GM19240 (cell line): ENCODE measurements around the gene MBTD1.
"Not testable (repeated sequence)": the region's sequence is repeated elsewhere in the genome, so short reads cannot be mapped to it uniquely, and the experiment has no call there.

Experiments
- DNase-seq: peaks from one replicate; pipeline ENCODE4 v3.0.0; 2011; ENCODE audit warnings: low spot score; ENCODE audit not compliant: insufficient read length

MBTD1 gene

GRCh38 chr17:51255673-51256072 lies 4.2 kb downstream of the MBTD1 start:
- no peak for DNase-seq

GRCh38 chr17:51251010-51251409 lies 8.8 kb downstream of the MBTD1 start:
- no peak for DNase-seq

GRCh38 chr17:51250314-51250840 lies 9.5 kb downstream of the MBTD1 start:
- DNase-seq = no peak

GRCh38 chr17:51245535-51245934 lies 14.3 kb downstream of the MBTD1 start:
- DNase-seq = no peak

GRCh38 chr17:51244041-51244440 lies 15.8 kb downstream of the MBTD1 start:
- DNase-seq = no peak

DNA sequence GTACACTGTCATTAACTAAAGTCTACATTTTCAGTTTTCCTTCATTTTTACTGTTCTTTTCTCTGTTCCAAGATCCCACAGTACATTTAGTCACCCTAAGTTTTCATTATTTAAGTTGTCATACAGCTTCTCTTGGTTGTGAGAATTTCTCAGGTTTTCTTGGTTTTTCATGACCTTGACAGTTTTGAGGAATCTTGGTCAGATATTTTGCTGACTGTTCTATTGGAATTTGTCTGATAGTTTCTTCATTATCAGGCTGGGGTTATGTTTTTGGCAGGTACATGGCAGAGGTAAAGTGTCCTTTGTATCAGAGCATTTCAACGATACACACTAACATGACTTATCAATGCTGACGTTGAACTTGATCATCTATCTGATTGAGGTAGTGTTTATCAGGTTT lies 19.6 kb downstream of the MBTD1 start:
- DNase-seq = no peak

DNA sequence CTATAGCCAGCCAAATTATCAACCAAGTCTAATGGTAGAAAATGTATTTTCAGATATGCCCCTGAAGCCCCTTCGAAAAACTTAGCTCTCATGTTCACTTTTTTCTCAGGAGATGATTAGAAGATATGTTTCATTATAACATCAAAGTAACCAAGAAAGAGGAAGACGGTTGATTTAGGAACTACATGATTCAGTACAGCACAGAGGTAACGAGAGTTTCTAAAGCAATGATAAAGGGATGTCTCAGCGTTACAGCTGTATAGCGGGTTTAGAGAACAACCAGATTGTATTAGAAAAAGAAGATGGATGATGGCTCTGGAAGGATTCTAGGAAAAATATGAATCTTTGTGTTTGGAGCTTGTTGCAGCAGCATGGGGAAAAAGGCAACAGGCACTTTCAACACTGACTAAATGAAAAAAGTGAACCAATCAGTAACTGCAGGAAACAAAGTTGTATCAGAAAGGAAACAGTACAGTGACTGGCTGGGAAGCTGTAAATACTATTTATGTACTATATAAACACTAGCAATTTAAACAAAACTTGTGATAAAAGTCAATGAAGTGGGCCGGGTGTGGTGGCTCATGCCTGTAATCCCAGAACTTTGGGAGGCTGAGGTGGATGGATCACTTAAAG lies 21.5 kb downstream of the MBTD1 start:
- no peak for DNase-seq

DNA sequence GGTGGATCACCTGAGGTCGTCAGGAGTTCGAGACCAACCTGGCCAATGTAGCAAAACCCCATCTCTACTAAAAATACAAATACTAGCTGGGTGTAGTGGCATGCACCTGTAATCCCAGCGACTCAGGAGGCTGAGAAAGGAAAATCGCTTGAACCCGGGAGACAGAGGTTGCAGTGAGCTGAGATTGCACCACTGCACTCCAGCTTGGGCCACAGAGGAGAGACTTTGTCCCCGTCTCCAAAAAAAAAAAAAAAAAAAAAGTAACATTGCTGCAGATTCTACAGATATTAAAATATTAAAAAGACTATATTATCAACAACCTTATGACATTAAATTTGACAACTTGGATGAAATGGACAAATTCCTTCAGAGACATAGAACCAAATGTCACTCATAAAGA lies 25.7 kb downstream of the MBTD1 start:
- no peak for DNase-seq

DNA sequence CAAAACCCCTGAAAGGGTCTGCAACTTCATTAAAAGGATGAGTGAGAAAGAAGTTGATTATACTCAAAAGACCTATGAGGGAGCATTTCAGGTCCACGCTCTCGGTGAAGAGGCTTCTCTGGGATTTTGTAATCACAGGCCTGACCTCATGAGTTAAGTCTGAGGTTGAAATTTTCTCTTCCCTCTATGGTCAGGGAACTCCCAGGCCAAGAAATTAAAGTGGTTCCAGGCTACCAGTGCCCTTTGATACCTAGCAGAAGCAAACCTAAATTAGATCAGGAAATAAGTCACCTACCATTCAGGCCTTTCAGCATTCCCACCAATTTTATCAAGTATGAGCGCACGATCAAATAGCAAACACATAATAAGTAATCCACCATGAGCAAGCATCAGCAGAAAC lies 27.9 kb downstream of the MBTD1 start:
- no peak for DNase-seq

DNA sequence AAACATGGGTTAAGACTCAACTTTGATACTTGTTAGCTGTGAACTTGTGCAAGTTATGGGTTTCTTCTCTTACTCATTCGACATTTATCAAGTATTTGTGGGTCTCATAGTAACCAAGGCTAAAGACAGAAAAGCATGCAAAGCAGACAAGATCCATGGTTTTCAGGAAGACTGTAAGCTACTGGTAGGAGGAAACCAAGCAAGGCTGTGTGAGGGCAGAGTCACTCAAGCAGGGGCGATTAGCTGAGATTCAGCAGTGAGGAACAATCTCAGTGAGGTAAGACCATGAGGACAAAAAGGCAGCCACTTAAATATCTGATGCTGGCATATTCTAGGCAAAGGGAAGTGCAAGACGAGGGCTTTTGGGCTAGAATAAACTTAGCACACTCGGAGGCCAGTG lies 29.5 kb downstream of the MBTD1 start:
- DNase-seq = no peak

GRCh38 chr17:51229889-51230288 lies 30.0 kb downstream of the MBTD1 start:
- DNase-seq = no peak

- DNase-seq = no peak
These were observed 31.7 kb downstream of the MBTD1 start for GRCh38 chr17:51228161-51228560.

DNA sequence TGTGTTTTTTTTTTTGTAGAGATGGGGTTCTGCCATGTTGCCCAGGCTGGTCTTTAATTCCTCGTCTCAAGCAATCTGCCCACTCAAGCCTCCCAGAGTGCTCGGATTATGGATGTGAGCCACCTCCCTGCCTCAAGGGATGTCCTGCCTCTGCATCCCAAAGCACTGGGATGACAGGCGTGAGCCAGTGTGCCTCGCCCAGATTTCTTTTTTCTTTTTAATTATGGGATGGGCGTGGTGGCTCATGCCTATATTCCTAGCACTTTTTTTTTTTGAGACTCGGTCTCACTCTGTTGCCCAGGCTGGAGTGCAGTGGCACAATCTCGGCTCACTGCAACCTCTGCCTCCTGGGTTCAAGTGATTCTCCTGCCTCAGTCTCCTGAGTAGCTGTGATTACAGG lies 34.3 kb downstream of the MBTD1 start:
- DNase-seq = not testable (repeated sequence)

DNA sequence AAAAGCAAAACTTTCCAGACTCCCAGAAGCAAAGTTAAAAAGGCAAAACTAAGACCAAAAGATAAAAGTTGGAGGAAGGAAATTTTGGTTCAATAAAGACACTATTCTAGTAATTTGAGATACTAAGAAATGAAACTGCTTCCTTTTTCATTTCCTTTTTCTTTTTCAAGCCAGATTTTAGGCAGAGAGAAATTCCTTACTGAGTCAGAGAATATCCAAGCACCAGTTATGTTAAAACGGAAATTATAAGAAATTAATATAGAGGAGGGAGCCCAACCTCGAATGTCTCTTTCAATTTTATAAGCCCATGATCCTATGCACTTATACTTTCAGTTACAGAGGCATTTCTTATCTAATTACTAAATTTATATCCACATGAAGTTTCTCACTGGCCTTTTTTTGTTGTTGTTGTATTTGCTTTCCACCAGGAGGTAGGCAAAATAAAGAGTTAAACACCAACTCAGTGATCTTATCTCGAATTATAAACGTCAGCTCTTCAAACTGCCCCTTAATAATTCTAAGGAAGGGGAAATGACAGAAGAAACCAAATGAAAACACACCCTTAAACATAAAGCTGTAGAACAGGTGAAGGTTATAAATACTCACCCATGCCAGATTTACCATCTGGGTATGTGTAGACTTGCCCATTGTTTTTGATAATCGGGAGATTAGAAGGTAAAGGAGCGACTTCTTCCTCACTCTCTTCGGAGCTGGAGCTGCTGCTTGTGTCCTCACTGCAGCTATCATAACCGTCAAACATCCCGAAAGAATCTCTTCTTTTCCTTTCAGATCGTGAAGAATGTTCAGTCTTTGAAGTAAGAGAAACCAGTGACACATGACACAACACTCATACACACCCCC lies 35.2 kb downstream of the MBTD1 start:
- no peak for DNase-seq

DNA sequence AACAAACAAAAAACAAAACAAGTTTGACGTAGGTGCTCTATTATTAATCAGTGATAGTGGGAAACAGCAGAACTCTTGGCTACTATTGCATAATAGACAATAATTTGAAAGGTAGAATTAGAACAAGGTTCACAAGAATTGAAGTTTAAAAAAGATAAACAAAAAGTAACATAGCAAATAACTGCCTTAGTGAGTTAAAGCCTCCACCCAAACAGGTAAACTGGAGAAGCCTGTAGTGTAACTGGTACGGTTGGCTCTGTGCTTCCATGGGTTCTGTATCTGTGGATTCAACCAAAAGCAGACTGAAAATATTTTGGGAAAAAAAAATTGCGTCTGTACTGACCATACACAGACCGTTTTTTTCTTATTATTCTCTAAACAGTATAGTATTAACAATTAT lies 38.5 kb downstream of the MBTD1 start:
- DNase-seq = no peak

DNA sequence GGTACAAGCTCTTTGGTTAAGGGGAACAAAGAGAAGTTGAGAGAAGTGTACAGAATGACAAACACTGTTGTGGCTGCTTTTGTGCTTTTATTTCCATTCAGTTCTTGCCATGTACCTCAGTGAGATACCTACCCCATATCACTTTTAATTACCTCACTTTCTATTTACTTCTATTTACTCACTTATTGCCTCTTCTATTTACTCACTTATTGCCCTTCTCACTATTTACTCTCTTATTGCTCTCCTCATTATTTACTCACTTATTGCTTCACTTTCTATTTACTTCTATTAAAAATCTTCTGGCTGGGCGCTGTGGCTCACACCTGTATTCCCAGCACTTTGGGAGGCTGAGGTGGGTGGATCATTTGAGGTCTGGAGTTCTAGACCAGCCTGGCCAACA lies 41.9 kb downstream of the MBTD1 start:
- DNase-seq = no peak

GRCh38 chr17:51214920-51215319 lies 44.9 kb downstream of the MBTD1 start:
- no peak for DNase-seq

- no peak for DNase-seq
These were observed 56.0 kb downstream of the MBTD1 start for GRCh38 chr17:51203838-51204237.

DNA sequence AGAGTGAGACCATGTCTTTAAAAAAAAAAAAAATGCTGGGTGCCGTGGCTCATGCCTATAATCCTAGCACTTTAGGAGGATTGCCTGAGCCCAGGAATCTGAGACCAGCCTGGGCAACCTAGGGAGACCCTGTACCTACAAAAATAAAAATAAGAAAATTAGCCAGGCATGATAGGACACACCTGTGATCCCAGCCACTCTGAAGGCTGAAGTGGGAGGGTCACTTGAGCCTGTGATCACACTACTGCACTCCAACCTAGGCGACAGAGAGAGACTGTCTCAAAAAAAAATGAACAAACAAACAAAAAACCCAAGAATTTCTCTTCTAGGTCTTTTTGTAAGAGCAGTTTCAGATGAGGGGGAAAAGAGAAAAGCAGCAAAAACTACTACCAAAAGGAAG lies 59.0 kb downstream of the MBTD1 start:
- DNase-seq = no peak

DNA sequence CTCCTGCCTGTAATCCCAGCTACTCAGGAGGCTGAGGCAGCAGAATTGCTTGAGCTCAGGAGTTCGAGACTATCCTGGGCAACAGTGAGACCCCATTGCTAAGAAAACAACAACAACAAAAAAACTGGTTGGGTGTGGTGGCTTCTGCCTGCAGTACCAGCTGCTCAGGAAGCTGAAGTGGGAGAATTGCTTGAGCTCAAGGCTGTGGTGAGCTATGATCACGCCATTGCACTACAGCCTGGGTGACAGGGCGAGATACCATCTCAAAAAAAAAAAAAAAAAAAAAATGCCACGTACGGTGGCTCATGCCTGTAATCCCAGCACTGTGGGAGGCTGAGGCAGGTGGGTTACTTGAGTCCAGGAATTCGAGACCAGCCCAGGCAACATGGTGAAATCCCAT lies 59.6 kb downstream of the MBTD1 start:
- DNase-seq = no peak

GRCh38 chr17:51197754-51198153 lies 62.1 kb downstream of the MBTD1 start:
- no peak for DNase-seq

DNA sequence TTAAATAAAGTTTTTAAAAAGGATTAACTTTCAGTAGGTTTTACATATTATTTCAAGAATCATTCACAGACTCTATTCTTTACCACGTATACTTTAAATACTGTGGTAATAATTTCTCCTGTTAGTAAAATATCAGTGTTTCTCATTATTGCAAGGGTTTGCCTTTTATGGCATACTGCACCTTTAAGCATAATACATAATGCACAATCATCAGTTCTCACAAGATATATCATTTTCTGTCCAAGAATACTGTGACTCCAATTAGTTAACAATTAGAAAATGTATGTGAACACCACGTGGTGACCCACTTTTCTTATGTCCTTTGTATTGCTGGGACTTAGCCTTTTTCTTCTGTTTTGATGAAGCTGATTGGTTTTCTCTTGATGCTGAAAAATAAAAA lies 68.0 kb downstream of the MBTD1 start:
- DNase-seq = no peak

- DNase-seq = no peak
These were observed 70.2 kb downstream of the MBTD1 start for GRCh38 chr17:51189628-51190027.
